Measurements from ENCODE around the gene IFIT3.

The IFIT3 gene, protein sequence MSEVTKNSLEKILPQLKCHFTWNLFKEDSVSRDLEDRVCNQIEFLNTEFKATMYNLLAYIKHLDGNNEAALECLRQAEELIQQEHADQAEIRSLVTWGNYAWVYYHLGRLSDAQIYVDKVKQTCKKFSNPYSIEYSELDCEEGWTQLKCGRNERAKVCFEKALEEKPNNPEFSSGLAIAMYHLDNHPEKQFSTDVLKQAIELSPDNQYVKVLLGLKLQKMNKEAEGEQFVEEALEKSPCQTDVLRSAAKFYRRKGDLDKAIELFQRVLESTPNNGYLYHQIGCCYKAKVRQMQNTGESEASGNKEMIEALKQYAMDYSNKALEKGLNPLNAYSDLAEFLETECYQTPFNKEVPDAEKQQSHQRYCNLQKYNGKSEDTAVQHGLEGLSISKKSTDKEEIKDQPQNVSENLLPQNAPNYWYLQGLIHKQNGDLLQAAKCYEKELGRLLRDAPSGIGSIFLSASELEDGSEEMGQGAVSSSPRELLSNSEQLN

DNA sequence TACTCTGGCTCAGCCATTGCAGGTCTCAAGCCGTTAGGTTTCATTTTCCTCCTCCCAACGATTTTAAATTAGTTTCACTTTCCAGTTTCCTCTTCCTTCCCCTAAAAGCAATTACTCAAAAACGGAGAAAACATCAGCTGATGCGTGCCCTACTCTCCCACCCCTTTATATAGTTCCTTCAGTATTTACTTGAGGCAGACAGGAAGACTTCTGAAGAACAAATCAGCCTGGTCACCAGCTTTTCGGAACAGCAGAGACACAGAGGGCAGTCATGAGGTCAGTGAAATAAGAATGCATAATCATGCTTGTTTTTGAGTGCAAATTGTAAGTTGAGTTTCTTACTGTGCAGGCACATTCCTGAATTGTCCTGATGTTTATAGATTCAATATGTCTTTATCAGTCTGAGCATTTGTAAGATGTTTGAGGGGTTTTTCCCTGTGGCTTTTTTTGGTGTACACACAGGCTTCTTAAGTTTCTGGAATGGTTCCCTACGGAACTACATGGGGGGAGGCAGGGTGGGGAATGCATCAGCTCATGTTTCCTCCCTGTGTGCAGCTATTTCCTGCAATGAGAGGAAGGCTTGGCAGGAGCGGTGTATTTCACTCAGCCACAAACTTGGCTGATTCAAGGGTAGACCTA, at the start of gene IFIT3:
Gene IFIT3 (plus strand): TSS at position 195 of the 639 bp plus-strand sequence. CDS start 77 bp downstream, at position 272.
- no peak for TF ChIP-seq EZH2phosphoT487 (IDR thresholded peaks at IDR 0.05; ENCODE audit: low read depth)
- TF ChIP-seq, protein P1, sequence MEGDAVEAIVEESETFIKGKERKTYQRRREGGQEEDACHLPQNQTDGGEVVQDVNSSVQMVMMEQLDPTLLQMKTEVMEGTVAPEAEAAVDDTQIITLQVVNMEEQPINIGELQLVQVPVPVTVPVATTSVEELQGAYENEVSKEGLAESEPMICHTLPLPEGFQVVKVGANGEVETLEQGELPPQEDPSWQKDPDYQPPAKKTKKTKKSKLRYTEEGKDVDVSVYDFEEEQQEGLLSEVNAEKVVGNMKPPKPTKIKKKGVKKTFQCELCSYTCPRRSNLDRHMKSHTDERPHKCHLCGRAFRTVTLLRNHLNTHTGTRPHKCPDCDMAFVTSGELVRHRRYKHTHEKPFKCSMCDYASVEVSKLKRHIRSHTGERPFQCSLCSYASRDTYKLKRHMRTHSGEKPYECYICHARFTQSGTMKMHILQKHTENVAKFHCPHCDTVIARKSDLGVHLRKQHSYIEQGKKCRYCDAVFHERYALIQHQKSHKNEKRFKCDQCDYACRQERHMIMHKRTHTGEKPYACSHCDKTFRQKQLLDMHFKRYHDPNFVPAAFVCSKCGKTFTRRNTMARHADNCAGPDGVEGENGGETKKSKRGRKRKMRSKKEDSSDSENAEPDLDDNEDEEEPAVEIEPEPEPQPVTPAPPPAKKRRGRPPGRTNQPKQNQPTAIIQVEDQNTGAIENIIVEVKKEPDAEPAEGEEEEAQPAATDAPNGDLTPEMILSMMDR (IDR thresholded peaks at IDR 0.05; ENCODE audit: low read depth, low read length): no peak
- Histone ChIP-seq H3K27me3 (ENCODE audit: low read depth, low read length) (no peaks in the 10 kb centered on the region), H4K20me1 (ENCODE audit: insufficient read depth, low read length) (no peaks in the 10 kb centered on the region), H3K27ac (ENCODE audit: low read length) (no peak within 1 kb of the TSS), H3K9me3 (ENCODE audit: insufficient read depth, low read length) (no peaks in the 10 kb centered on the region), H3K4me2 (ENCODE audit: low read length) (peak within 1 kb of the TSS; percentile 44), H3K4me3 (ENCODE audit: low read length) (peak within 1 kb of the TSS; percentile 30; the same call in 1 of the 2 replicates), H3K9ac (ENCODE audit: low read length) (no peak within 1 kb of the TSS), H2AFZ (ENCODE audit: low read depth, low read length) (no peak within 1 kb of the TSS), H3K79me2 (ENCODE audit: low read length) (no peaks in the 10 kb centered on the region), H3K36me3 (replicated peaks; ENCODE audit: low read depth, low read length) (no peaks in the 10 kb centered on the region), H3K4me1 (ENCODE audit: low read length) (peaks cover 35% of the 10 kb centered on the region)

DNA sequence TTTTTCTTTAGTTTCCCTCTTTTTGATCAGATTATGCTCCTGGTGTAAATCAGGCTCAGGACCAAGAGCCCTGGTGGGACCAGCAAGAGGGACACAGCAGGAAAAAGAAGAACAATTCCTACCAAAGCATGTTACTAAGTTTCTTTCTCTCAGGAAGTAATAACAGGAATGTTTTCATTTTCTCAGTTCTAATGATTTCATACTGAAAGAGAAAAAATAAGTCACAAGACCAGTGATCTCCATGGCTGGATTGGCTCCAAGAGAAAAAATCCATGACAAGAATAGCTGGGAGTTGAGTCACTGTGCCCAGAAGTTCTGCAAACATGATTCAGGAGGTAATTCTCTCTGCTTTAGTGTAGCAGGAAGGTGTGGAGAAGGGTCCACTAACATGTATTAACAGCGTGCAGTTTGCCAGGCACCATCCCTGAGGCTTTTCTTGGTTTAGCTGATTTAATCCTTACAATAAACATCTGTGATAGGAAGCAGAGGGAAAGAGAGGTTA, 49.7 kb upstream of the IFIT3 start:
- no peak overlapping the region for H3K4me3 ChIP-seq (ENCODE audit: low read length)
- H3K36me3 ChIP-seq (replicated peaks; ENCODE audit: low read depth, low read length): no peaks in the 10 kb centered on the region
- TF ChIP-seq, protein P1 (IDR thresholded peaks at IDR 0.05; ENCODE audit: low read depth, low read length): no peak
- no peak for TF ChIP-seq EZH2phosphoT487 (IDR thresholded peaks at IDR 0.05; ENCODE audit: low read depth)
- no peaks in the 10 kb centered on the region for H4K20me1 ChIP-seq (ENCODE audit: insufficient read depth, low read length)
- no peak overlapping the region for H3K9ac ChIP-seq (ENCODE audit: low read length)
- no peaks in the 10 kb centered on the region for H3K27me3 ChIP-seq (ENCODE audit: low read depth, low read length)
- H3K4me1 ChIP-seq (ENCODE audit: low read length): no peaks in the 10 kb centered on the region
- H3K4me2 ChIP-seq (ENCODE audit: low read length): no peak overlapping the region
- H3K27ac ChIP-seq (ENCODE audit: low read length): no peak overlapping the region
- no peak overlapping the region for H2AFZ ChIP-seq (ENCODE audit: low read depth, low read length)
- H3K79me2 ChIP-seq (ENCODE audit: low read length): no peaks in the 10 kb centered on the region
- no peaks in the 10 kb centered on the region for H3K9me3 ChIP-seq (ENCODE audit: insufficient read depth, low read length)

DNA sequence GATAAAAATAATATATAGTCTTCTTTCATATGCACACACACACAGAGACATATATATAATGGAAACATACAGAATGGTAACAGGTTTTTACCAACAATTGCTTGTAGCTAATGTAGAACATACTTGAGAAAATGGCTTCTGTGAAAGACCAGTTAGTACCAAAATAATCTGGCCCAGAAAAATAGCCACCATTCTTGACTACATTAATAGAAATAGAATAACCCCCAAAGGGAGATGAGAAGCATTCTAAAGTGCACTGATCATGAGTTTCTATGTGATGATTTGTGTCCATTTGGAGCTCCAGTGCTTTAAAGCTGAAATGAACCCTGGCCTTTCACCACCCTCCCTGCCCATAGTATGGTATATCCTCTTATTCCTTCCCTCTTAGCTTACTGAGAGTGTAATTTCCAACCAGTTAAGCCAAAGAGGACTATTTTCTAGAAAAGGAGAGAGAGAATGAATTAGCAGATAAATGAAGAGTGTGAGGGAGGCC, 48.9 kb upstream of the IFIT3 start:
- Histone ChIP-seq H2AFZ (ENCODE audit: low read depth, low read length) (no peak overlapping the region), H3K36me3 (replicated peaks; ENCODE audit: low read depth, low read length) (no peaks in the 10 kb centered on the region), H3K9ac (ENCODE audit: low read length) (no peak overlapping the region), H4K20me1 (ENCODE audit: insufficient read depth, low read length) (no peaks in the 10 kb centered on the region), H3K4me1 (ENCODE audit: low read length) (no peaks in the 10 kb centered on the region), H3K27me3 (ENCODE audit: low read depth, low read length) (no peaks in the 10 kb centered on the region), H3K27ac (ENCODE audit: low read length) (no peak overlapping the region), H3K4me3 (ENCODE audit: low read length) (no peak overlapping the region), H3K79me2 (ENCODE audit: low read length) (no peaks in the 10 kb centered on the region), H3K4me2 (ENCODE audit: low read length) (no peak overlapping the region), H3K9me3 (ENCODE audit: insufficient read depth, low read length) (no peaks in the 10 kb centered on the region)
- no peak for TF ChIP-seq EZH2phosphoT487 (IDR thresholded peaks at IDR 0.05; ENCODE audit: low read depth)

DNA sequence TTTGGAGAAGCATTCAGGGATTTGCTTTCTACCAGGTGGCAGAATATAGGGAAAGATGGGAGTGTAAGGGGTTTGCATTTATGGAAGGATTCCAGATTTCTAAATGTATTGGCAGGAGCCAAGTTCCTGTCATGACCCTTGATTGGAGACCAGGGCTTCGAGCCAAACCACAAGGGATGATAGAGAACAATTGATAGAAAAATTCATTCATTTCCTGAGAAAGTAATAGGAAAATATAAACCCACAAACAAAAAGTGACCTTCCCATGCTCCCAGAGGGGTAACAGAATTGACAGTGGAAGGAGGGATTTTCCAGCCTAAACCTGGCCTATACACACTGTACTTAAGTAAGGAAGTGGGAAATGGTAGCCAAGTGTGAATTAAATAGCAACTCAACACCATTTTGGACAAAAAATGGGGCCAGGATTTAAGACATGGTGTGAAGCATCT, 48.4 kb upstream of the IFIT3 start:
- Histone ChIP-seq H4K20me1 (ENCODE audit: insufficient read depth, low read length) (no peaks in the 10 kb centered on the region), H2AFZ (ENCODE audit: low read depth, low read length) (no peak overlapping the region), H3K4me1 (ENCODE audit: low read length) (no peaks in the 10 kb centered on the region), H3K27me3 (ENCODE audit: low read depth, low read length) (no peaks in the 10 kb centered on the region), H3K27ac (ENCODE audit: low read length) (no peak overlapping the region), H3K36me3 (replicated peaks; ENCODE audit: low read depth, low read length) (no peaks in the 10 kb centered on the region), H3K9ac (ENCODE audit: low read length) (no peak overlapping the region), H3K79me2 (ENCODE audit: low read length) (no peaks in the 10 kb centered on the region), H3K4me3 (ENCODE audit: low read length) (no peak overlapping the region), H3K4me2 (ENCODE audit: low read length) (no peak overlapping the region), H3K9me3 (ENCODE audit: insufficient read depth, low read length) (no peaks in the 10 kb centered on the region)
- no peak for TF ChIP-seq EZH2phosphoT487 (IDR thresholded peaks at IDR 0.05; ENCODE audit: low read depth)
